Cardiac muscle cell (in vitro differentiated cells and primary cell): Measurements from ENCODE around the gene SORBS2. TPM values are rescaled to one million over a fixed set of nuclear protein-coding genes. Genes with fewer than 3 reads are reported as not detected.
A peak's percentile ranks its signal among the peaks of the same experiment; 100 is the strongest.
"Not testable (repeated sequence)": the region's sequence is repeated elsewhere in the genome, so short reads cannot be mapped to it uniquely, and the experiment has no call there.

Source experiments
- DNase-seq, 2 donors: peaks; one replicate each; pipeline versions ENCODE4 v3.0.0 to v3.0.0-alpha.2; 2010 to 2017; ENCODE audit warnings: low read depth in 1 of 2, low spot score in 1 of 2
- H3K27ac ChIP-seq: fragments of 200-600 bp; sonication (generic); 2 replicates; pipeline ENCODE4 v1.5.1; 2016
- H3K27me3 ChIP-seq: fragments of 200-600 bp; sonication (generic); 2 replicates; pipeline ENCODE4 v1.6.0; 2016; ENCODE audit warnings: control low read depth
- H3K36me3 ChIP-seq: fragments of 200-600 bp; sonication (generic); 2 replicates; pipeline ENCODE4 v1.5.1; 2016; ENCODE audit warnings: control low read depth
- H3K4me1 ChIP-seq: fragments of 200-600 bp; sonication (generic); 2 replicates; pipeline ENCODE4 v1.8.1; 2017; ENCODE audit warnings: low read depth, mild to moderate bottlenecking, mixed run types
- H3K4me3 ChIP-seq: fragments of 200-600 bp; sonication (generic); 2 replicates; pipeline ENCODE4 v1.5.1; 2016; ENCODE audit warnings: mild to moderate bottlenecking
- H3K9me3 ChIP-seq: fragments of 200-600 bp; sonication (generic); 2 replicates; pipeline ENCODE4 v1.5.1; 2017; ENCODE audit warnings: low read depth, mild to moderate bottlenecking, control low read depth
- CTCF ChIP-seq: IDR thresholded peaks from 2 replicates; pipeline ENCODE4 v1.5.1; 2012; ENCODE audit warnings: low read depth, mild to moderate bottlenecking, low read length
- polyA plus RNA-seq: library from polyadenylated mRNA; unstranded; fragments of >200 nt; fragmentation: Nextera tagmentation; extraction: Ambion mirVana; gene quantifications from 2 replicates; pipeline ENCODE4 v1.2.1, GENCODE V29; 2016
- total RNA-seq: library from RNA; depleted of rRNA; stranded (reverse); fragments of >200 nt; gene quantifications from 2 replicates; pipeline ENCODE4 v1.2.3, GENCODE V29; 2016

SORBS2 gene
- total RNA-seq: 318 and 453 TPM in 2 replicates
- polyA plus RNA-seq: 470 and 545 TPM in 2 replicates

DNA sequence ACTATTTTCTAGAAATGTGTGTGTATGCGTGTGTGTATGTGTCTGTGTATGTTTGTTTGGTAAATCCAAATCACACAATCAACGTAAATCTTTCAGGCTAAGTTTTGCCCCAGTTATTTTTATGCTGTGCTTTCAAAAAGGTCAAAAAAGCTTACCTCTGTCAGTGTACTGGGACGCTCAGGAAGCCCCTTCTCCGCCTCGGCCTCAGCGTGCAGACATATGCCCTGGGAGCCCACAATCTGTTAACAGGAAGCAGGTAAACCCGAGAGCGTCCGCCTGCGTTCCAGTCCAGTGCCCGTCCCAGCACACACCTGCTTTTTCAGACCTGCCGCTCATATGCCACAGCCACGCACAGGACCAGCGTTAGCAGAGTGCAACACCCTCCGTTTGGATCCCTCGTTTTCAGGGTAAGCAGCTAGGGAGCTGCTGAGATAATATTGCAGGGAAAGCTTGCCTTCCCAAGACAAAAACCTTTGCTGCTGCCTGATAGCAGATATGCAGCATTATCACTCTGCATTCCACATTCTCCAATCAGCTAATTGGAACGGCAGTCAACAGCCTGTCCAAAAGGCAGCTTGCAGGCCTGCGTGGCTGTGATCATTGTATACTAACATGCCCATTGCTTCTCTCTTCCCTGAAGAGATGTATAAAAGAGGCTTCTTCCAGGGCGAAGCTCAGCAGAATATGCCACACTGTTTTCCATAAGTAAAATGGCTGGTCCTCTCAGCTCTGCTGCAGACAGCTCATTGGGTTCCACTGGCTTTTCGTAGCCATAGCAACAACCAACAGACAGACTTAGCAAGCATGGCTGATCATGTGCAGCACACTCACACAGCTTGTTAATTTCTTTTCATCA is at the start of gene SORBS2:
Gene SORBS2 (minus strand): TSS at position 686 of the 856 bp plus-strand sequence. CDS start 121,623 bp downstream, outside the sequence.
- no peak for TF ChIP-seq CTCF
- DNase-seq: peak; percentile 74 to 83
- H3K27me3 ChIP-seq: no peaks in the 10 kb centered on the region
- H3K36me3 ChIP-seq: no peaks in the 10 kb centered on the region
- peak within 1 kb of the TSS; percentile 55 for H3K4me3 ChIP-seq
- H3K27ac ChIP-seq: peak within 1 kb of the TSS; percentile 96
- H3K9me3 ChIP-seq: no peaks in the 10 kb centered on the region
- H3K4me1 ChIP-seq: peaks cover 12% of the 10 kb centered on the region

- Histone ChIP-seq H3K9me3 (no peaks in the 10 kb centered on the region), H3K4me1 (peaks cover 11% of the 10 kb centered on the region), H3K27ac (no peak overlapping the region), H3K4me3 (no peak overlapping the region), H3K36me3 (no peaks in the 10 kb centered on the region), H3K27me3 (no peaks in the 10 kb centered on the region)
- DNase-seq: peak in 1 of 2 donors; percentile 55
- no peak for TF ChIP-seq CTCF
Measured at GRCh38 chr4:185859111-185859510, 47.1 kb upstream of the SORBS2 start.

GRCh38 chr4:185857561-185857960 is 45.6 kb upstream of the SORBS2 start:
- not testable (repeated sequence) for H3K27ac ChIP-seq, H3K4me1 ChIP-seq, H3K36me3 ChIP-seq, DNase-seq, H3K27me3 ChIP-seq, H3K4me3 ChIP-seq, H3K9me3 ChIP-seq

DNA sequence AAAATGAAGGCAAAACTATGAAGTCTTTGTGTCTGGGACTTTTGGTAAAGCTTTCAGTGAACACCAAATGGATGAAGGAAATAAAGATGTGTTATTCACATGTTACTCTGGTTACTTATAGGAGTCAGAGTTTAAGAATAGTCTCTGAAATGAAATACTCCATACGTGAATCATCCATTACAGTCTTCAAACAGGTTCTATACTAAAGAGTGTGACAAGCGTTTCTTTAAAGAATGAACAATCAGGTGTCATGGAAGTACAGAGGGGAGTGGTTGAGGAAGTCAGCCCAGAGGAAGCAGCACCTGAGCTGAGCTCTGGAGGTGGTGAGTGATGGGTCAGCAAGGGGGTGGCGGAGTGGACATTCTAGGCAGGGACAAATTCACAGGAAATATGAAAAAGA is 41.8 kb upstream of the SORBS2 start:
- TF ChIP-seq CTCF: no peak
- no peaks in the 10 kb centered on the region for H3K9me3 ChIP-seq
- H3K27me3 ChIP-seq: no peaks in the 10 kb centered on the region
- H3K4me1 ChIP-seq: peaks cover 7% of the 10 kb centered on the region
- no peaks in the 10 kb centered on the region for H3K36me3 ChIP-seq
- no peak for DNase-seq
- no peak overlapping the region for H3K27ac ChIP-seq
- no peak overlapping the region for H3K4me3 ChIP-seq

GRCh38 chr4:185852961-185853360 is 41.0 kb upstream of the SORBS2 start:
- no peak for TF ChIP-seq CTCF
- DNase-seq: no peak
- Histone ChIP-seq H3K4me1 (peaks cover 11% of the 10 kb centered on the region), H3K36me3 (no peaks in the 10 kb centered on the region), H3K27ac (no peak overlapping the region), H3K4me3 (no peak overlapping the region), H3K27me3 (no peaks in the 10 kb centered on the region), H3K9me3 (no peaks in the 10 kb centered on the region)
